Hepatocyte (in vitro differentiated cells): ENCODE data around the gene GXYLT2. TPM values are rescaled to one million over a fixed set of nuclear protein-coding genes. Genes with fewer than 3 reads are reported as not detected.

Experiments used
- DNase-seq: peaks from one replicate; pipeline ENCODE4 v3.0.0-alpha.2; 2016; ENCODE audit warnings: low spot score
- H2AFZ ChIP-seq: fragments of 200-600 bp; sonication (generic); 2 replicates; pipeline ENCODE4 v1.6.0; 2016; ENCODE audit warnings: antibody characterized with exemption, mild to moderate bottlenecking
- H3K27ac ChIP-seq: fragments of 200-600 bp; sonication (generic); 2 replicates; pipeline ENCODE4 v1.5.1; 2016; ENCODE audit warnings: mild to moderate bottlenecking
- H3K27me3 ChIP-seq: fragments of 200-600 bp; sonication (generic); 2 replicates; pipeline ENCODE4 v1.6.1; 2016
- H3K36me3 ChIP-seq: fragments of 200-600 bp; sonication (generic); replicated peaks from 2 replicates; pipeline ENCODE4 v1.5.1; 2016; ENCODE audit warnings: low read depth; ENCODE audit not compliant: insufficient read depth
- H3K4me1 ChIP-seq: fragments of 200-600 bp; sonication (generic); 2 replicates; pipeline ENCODE4 v1.5.1; 2016; ENCODE audit warnings: mild to moderate bottlenecking, moderate library complexity; ENCODE audit not compliant: insufficient read depth
- H3K4me2 ChIP-seq: fragments of 200-600 bp; sonication (generic); 2 replicates; pipeline ENCODE4 v1.6.0; 2016
- H3K4me3 ChIP-seq: fragments of 200-600 bp; sonication (generic); 2 replicates; pipeline ENCODE4 v1.5.1; 2016; ENCODE audit warnings: mild to moderate bottlenecking
- H3K79me2 ChIP-seq: fragments of 200-600 bp; sonication (generic); 2 replicates; pipeline ENCODE4 v1.6.0; 2017; ENCODE audit warnings: mild to moderate bottlenecking
- H3K9me2 ChIP-seq: fragments of 200-600 bp; sonication (generic); replicated peaks from 2 replicates; pipeline ENCODE4 v1.6.0; 2017; ENCODE audit warnings: mild to moderate bottlenecking; ENCODE audit not compliant: insufficient read depth
- H3K9me3 ChIP-seq: fragments of 200-600 bp; sonication (generic); 2 replicates; pipeline ENCODE4 v1.5.1; 2016; ENCODE audit warnings: low read depth, mild to moderate bottlenecking
- H4K20me1 ChIP-seq: fragments of 200-600 bp; sonication (generic); 2 replicates; pipeline ENCODE4 v1.6.0; 2016; ENCODE audit warnings: mild to moderate bottlenecking; ENCODE audit not compliant: insufficient read depth, poor library complexity, severe bottlenecking
- CTCF ChIP-seq: fragments of 200-600 bp; sonication (generic); IDR thresholded peaks from 2 replicates; pipeline ENCODE4 v1.5.1; 2016; ENCODE audit warnings: antibody characterized with exemption, mild to moderate bottlenecking; ENCODE audit not compliant: poor library complexity
- EZH2 ChIP-seq: fragments of 200-600 bp; sonication (generic); IDR thresholded peaks from 2 replicates; pipeline ENCODE4 v1.6.1; 2016; ENCODE audit warnings: antibody characterized with exemption, mild to moderate bottlenecking, borderline replicate concordance
- EZH2phosphoT487 ChIP-seq: fragments of 200-600 bp; sonication (generic); IDR thresholded peaks from one replicate; pipeline ENCODE4 v1.6.1; 2018; ENCODE audit warnings: antibody characterized with exemption, mild to moderate bottlenecking, low read depth, moderate library complexity; ENCODE audit not compliant: unreplicated experiment, severe bottlenecking
- WGBS: methylation state at CpG from one replicate; pipeline ENCODE4 v1.1.6; 2016; ENCODE audit warnings: low lambda C conversion rate; ENCODE audit errors: missing lambda C conversion rate; 5-methylcytosine and 5-hydroxymethylcytosine counted together
- polyA plus RNA-seq: library from polyadenylated mRNA; unstranded; fragments of >200 nt; fragmentation: Nextera tagmentation; extraction: Ambion mirVana; gene quantifications from 2 replicates; pipeline ENCODE4 v1.2.1, GENCODE V29; 2016
- total RNA-seq: library from RNA; depleted of rRNA; stranded (reverse); fragments of >200 nt; gene quantifications from 2 replicates; pipeline ENCODE4 v1.2.3, GENCODE V29; 2014

GXYLT2 gene, protein sequence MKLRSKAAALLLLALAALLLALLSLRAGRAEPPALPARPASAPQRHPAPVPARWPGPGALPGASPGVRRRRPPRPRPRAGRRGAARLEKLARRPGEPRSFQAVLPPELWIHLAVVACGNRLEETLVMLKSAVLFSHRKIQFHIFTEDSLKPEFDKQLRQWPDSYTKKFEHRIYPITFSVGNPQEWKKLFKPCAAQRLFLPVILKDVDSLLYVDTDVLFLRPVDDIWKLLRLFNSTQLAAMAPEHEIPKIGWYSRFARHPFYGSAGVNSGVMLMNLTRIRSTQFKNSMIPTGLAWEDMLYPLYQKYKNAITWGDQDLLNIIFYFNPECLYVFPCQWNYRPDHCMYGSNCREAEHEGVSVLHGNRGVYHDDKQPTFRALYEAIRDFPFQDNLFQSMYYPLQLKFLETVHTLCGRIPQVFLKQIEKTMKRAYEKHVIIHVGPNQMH
- total RNA-seq (23.6 and 35.7 TPM in 2 replicates), polyA plus RNA-seq (24.9 and 27.4 TPM in 2 replicates)

DNA sequence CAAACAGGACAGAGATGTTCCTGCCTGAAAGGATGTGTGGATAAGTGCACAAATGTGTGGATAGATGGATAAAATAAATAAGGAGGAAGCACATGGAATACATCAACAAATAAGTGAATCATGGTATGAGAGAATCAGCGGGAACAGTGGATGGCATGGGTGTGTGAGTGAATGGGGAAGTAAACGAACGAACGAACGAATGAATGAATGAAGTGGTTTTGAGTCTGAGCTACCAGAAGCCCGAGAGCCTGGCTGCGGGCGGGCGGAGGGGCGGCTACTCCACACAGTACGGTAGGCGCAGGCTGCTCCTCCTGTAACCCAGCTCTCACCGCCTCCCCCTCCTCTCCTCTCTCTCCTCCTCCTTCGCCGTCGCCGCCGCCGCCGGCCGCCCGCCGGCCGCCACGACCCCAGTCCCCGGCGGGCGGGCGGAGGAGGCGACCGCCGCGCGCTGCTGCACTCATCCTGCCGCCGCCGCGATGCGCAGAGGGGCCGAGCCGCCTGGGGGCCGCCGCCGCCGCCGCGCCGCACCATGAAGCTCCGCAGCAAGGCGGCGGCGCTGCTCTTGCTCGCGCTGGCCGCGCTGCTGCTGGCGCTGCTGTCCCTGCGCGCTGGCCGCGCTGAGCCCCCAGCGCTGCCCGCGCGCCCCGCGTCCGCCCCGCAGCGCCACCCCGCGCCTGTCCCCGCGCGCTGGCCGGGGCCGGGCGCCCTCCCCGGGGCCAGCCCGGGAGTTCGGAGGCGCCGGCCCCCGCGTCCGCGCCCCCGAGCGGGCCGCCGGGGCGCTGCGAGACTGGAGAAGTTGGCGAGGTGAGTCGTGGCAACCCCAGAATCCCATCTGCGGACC lies at the start of gene GXYLT2:
GXYLT2 (plus strand) TSS at position 342 of the 841 bp plus-strand sequence; CDS start at position 530, 188 bp downstream.
- WGBS, result 0% methylated on average over 28 of the region's 96 CpGs
- DNase-seq, result peak; percentile 86
- no peaks in the 10 kb centered on the region for H4K20me1 ChIP-seq
- H3K4me3 ChIP-seq, result peak within 1 kb of the TSS; percentile 59
- H3K27me3 ChIP-seq, result no peaks in the 10 kb centered on the region
- H3K4me1 ChIP-seq, result peaks cover 39% of the 10 kb centered on the region
- TF ChIP-seq EZH2phosphoT487, result no peak
- no peak for TF ChIP-seq EZH2
- no peak for TF ChIP-seq CTCF
- peak within 1 kb of the TSS; percentile 48 for H2AFZ ChIP-seq
- H3K4me2 ChIP-seq, result peak within 1 kb of the TSS; percentile 92
- peak within 1 kb of the TSS; percentile 81 for H3K27ac ChIP-seq
- no peaks in the 10 kb centered on the region for H3K36me3 ChIP-seq
- H3K9me2 ChIP-seq, result no peaks in the 10 kb centered on the region
- peaks cover 7% of the 10 kb centered on the region for H3K79me2 ChIP-seq
- no peaks in the 10 kb centered on the region for H3K9me3 ChIP-seq

DNA sequence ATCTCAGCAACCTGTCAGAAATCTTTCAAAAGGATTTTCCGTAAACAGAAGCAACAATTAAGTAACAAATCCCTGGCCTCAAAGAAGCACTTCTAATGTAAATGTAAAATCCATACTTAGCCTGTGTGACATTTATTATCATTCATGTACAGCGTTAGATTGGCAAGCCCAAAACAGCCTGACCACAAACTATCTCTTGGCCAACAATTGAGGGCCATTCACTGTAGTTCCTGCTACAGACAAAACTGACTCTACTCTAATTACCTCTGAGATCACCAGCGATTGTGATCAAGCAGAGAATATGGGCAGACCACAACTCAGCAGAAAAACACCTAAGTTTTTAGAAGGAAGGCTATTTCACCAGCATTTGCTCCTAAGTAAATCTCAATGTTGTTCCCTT lies 48.8 kb upstream of the GXYLT2 start:
- Histone ChIP-seq H3K27me3 (no peaks in the 10 kb centered on the region), H3K4me3 (no peak overlapping the region), H3K9me2 (no peaks in the 10 kb centered on the region), H3K9me3 (no peaks in the 10 kb centered on the region), H3K79me2 (peaks cover 8% of the 10 kb centered on the region), H4K20me1 (no peaks in the 10 kb centered on the region), H3K27ac (no peak overlapping the region), H3K4me2 (no peak overlapping the region), H2AFZ (no peak overlapping the region), H3K36me3 (peaks cover 11% of the 10 kb centered on the region), H3K4me1 (no peaks in the 10 kb centered on the region)
- TF ChIP-seq EZH2phosphoT487 (no peak), EZH2 (no peak), CTCF (no peak)
- WGBS, result 78% methylated on average over 3 of the region's 3 CpGs
- DNase-seq, result no peak

GRCh38 chr3:72844436-72844993 lies 43.3 kb upstream of the GXYLT2 start:
- H4K20me1 ChIP-seq, result no peaks in the 10 kb centered on the region
- no peaks in the 10 kb centered on the region for H3K27me3 ChIP-seq
- H3K27ac ChIP-seq, result no peak overlapping the region
- H3K9me2 ChIP-seq, result no peaks in the 10 kb centered on the region
- no peak for TF ChIP-seq EZH2phosphoT487
- TF ChIP-seq CTCF, result no peak
- TF ChIP-seq EZH2, result no peak
- H3K4me2 ChIP-seq, result no peak overlapping the region
- 93% methylated on average over 1 of the region's 1 CpG for WGBS
- no peak for DNase-seq
- H3K79me2 ChIP-seq, result peaks cover 38% of the 10 kb centered on the region
- H3K9me3 ChIP-seq, result no peaks in the 10 kb centered on the region
- no peaks in the 10 kb centered on the region for H3K4me1 ChIP-seq
- no peak overlapping the region for H2AFZ ChIP-seq
- peaks cover 5% of the 10 kb centered on the region for H3K36me3 ChIP-seq
- H3K4me3 ChIP-seq, result no peak overlapping the region
